ENCODE measurements around the gene FOXP4. TPM values are rescaled to one million over a fixed set of nuclear protein-coding genes. Genes with fewer than 3 reads are reported as not detected.

The FOXP4 gene
- total RNA-seq, 1 donor from 2014 or later, result 0.82 TPM

- DNase-seq (ENCODE audit: low spot score in 2 of 2), result no peak
- no peak for FAIRE-seq
Observed at GRCh38 chr6:41519745-41520699, 26.2 kb upstream of the FOXP4 start.

- FAIRE-seq, result no peak
Observed at GRCh38 chr6:41522780-41523548, 23.2 kb upstream of the FOXP4 start.

GRCh38 chr6:41523915-41524633 lies 22.1 kb upstream of the FOXP4 start:
- no peak for DNase-seq (ENCODE audit: low spot score in 2 of 2)
- FAIRE-seq, result no peak

More at GRCh38 chr6:41522780-41523548, 23.2 kb upstream of the FOXP4 start:
- no peak for DNase-seq (ENCODE audit: low spot score in 2 of 2)

GRCh38 chr6:41524634-41525011 lies 21.6 kb upstream of the FOXP4 start:
- FAIRE-seq (no peak), DNase-seq (ENCODE audit: low spot score in 2 of 2) (no peak)

- FAIRE-seq, result no peak
- no peak for DNase-seq (ENCODE audit: low spot score in 2 of 2)
Observed at GRCh38 chr6:41527721-41528408, 18.3 kb upstream of the FOXP4 start.

GRCh38 chr6:41528409-41528963 lies 17.7 kb upstream of the FOXP4 start:
- DNase-seq (ENCODE audit: low spot score in 2 of 2) (no peak), FAIRE-seq (no peak)

- no peak for FAIRE-seq
- DNase-seq (ENCODE audit: low spot score in 2 of 2), result no peak
Observed at GRCh38 chr6:41529049-41529448, 17.1 kb upstream of the FOXP4 start.

GRCh38 chr6:41529970-41530369 lies 16.2 kb upstream of the FOXP4 start:
- FAIRE-seq, result no peak
- no peak for DNase-seq (ENCODE audit: low spot score in 2 of 2)

GRCh38 chr6:41530476-41530875 lies 15.7 kb upstream of the FOXP4 start:
- no peak for DNase-seq (ENCODE audit: low spot score in 2 of 2)
- FAIRE-seq, result no peak

- FAIRE-seq (no peak), DNase-seq (ENCODE audit: low spot score in 2 of 2) (no peak)
Observed at GRCh38 chr6:41531016-41531415, 15.2 kb upstream of the FOXP4 start.

GRCh38 chr6:41531591-41532582 lies 14.3 kb upstream of the FOXP4 start:
- FAIRE-seq (no peak), DNase-seq (ENCODE audit: low spot score in 2 of 2) (no peak)

GRCh38 chr6:41535766-41536165 lies 10.4 kb upstream of the FOXP4 start:
- DNase-seq (ENCODE audit: low spot score in 2 of 2) (no peak), FAIRE-seq (no peak)

- DNase-seq (ENCODE audit: low spot score in 2 of 2), result no peak
- no peak for FAIRE-seq
Observed at GRCh38 chr6:41536795-41537758, 9.1 kb upstream of the FOXP4 start.

GRCh38 chr6:41538556-41539182 lies 7.5 kb upstream of the FOXP4 start:
- no peak for FAIRE-seq
- DNase-seq (ENCODE audit: low spot score in 2 of 2), result no peak

- FAIRE-seq (no peak), DNase-seq (ENCODE audit: low spot score in 2 of 2) (no peak)
Observed at GRCh38 chr6:41539204-41539603, 7.0 kb upstream of the FOXP4 start.

- FAIRE-seq (no peak), DNase-seq (ENCODE audit: low spot score in 2 of 2) (no peak)
Observed at GRCh38 chr6:41541364-41541763, 4.8 kb upstream of the FOXP4 start.

- no peak for FAIRE-seq
Observed at GRCh38 chr6:41543087-41543486, 3.1 kb upstream of the FOXP4 start.

More at GRCh38 chr6:41543087-41543486, 3.1 kb upstream of the FOXP4 start:
- no peak for DNase-seq (ENCODE audit: low spot score in 2 of 2)

Measured in frontal cortex (tissue), 4 donors.